Measurements from ENCODE around the gene ANKMY1.

GRCh38 chr2:240447934-240448333, 109.9 kb downstream of the ANKMY1 start:
- TF ChIP-seq SUZ12 (IDR thresholded peaks at IDR 0.05; ENCODE audit: extremely low read depth, insufficient read depth, insufficient read length) (no peak), YY1 (IDR thresholded peaks at IDR 0.05; ENCODE audit: insufficient read depth, insufficient read length) (no peak), ZNF274 (IDR thresholded peaks at IDR 0.05; ENCODE audit: low read depth, low read length) (no peak)

Measured in NT2/D1 (cell line).